ENCODE data around the gene CHMP1A. TPM values are rescaled to one million over a fixed set of nuclear protein-coding genes. Genes with fewer than 3 reads are reported as not detected.
"Not testable (repeated sequence)": the region's sequence is repeated elsewhere in the genome, so short reads cannot be mapped to it uniquely, and the experiment has no call there.

CHMP1A gene
- total RNA-seq, 1 donor from 2014 or later = 37.3 TPM

DNA sequence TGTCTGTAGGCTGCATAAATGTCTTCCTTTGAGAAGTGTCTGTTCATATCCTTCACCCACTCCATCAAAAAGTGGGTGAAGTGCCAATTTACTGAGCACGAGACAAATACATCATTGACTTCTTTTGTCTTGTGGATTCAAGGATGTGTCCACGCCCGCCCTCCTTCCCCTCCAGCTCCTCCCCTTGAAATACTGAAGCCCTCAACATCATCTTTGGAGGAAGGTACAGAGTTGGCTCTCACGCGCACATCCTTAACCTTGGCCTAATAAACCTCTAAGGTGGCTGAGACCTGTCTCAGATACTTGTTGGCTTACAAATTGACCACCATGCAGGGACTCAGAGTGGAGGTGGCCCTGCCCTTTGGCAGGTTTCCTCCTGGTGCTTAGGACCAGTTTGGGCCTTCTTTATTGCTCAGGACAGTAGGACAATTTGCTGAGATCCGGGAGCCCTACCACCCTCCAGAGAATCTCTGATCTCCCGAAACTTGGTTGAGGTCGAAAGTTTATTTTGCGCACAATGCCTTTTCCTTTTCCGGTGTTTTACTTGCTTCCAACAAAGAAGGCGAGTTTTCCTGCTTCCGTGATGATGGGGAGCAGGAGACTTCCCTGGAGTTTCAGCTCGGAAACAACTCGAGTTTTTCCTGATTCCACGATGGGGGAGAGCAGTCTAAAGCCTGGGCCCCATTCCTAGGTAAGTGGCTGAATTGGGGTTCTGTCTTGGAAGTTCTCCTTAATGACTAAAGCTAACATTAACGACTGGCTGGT, 14.9 kb upstream of the CHMP1A start:
- intact Hi-C loops (cut with micrococcal nuclease) = no loop called here
- H3K9me3 ChIP-seq (replicated peaks) = no peaks in the 10 kb centered on the region
- H3K4me3 ChIP-seq = peak overlapping the region; percentile 12
- H3K27me3 ChIP-seq (ENCODE audit: low read depth) = no peaks in the 10 kb centered on the region
- H3K36me3 ChIP-seq = no peaks in the 10 kb centered on the region
- peak overlapping the region; percentile 62 for H3K27ac ChIP-seq (replicated peaks)
- DNase-seq = no peak
- TF ChIP-seq, protein P1, sequence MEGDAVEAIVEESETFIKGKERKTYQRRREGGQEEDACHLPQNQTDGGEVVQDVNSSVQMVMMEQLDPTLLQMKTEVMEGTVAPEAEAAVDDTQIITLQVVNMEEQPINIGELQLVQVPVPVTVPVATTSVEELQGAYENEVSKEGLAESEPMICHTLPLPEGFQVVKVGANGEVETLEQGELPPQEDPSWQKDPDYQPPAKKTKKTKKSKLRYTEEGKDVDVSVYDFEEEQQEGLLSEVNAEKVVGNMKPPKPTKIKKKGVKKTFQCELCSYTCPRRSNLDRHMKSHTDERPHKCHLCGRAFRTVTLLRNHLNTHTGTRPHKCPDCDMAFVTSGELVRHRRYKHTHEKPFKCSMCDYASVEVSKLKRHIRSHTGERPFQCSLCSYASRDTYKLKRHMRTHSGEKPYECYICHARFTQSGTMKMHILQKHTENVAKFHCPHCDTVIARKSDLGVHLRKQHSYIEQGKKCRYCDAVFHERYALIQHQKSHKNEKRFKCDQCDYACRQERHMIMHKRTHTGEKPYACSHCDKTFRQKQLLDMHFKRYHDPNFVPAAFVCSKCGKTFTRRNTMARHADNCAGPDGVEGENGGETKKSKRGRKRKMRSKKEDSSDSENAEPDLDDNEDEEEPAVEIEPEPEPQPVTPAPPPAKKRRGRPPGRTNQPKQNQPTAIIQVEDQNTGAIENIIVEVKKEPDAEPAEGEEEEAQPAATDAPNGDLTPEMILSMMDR (IDR thresholded peaks at IDR 0.05; ENCODE audit: borderline replicate concordance) = no peak
- H3K4me1 ChIP-seq = no peaks in the 10 kb centered on the region

DNA sequence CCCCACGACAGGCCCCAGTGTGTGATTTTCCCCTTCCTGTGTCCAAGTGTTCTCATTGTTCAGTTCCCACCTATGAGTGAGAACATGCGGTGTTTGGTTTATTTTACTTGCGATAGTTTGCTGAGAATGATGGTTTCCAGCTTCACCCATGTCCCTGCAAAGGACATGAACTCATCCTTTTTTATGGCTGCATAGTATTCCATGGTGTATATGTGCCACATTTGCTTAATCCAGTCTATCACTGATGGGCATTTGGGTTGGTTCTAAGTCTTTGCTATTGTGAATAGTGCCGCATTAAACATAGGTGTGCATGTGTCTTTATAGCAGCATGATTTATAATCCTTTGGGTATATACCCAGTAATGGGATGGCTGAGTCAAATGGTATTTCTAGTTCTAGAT, 14.1 kb upstream of the CHMP1A start:
- H3K9me3 ChIP-seq (replicated peaks); intact Hi-C loops (cut with micrococcal nuclease); H3K4me1 ChIP-seq; H3K4me3 ChIP-seq; H3K27me3 ChIP-seq (ENCODE audit: low read depth); DNase-seq; H3K27ac ChIP-seq (replicated peaks); H3K36me3 ChIP-seq: not testable (repeated sequence)

DNA sequence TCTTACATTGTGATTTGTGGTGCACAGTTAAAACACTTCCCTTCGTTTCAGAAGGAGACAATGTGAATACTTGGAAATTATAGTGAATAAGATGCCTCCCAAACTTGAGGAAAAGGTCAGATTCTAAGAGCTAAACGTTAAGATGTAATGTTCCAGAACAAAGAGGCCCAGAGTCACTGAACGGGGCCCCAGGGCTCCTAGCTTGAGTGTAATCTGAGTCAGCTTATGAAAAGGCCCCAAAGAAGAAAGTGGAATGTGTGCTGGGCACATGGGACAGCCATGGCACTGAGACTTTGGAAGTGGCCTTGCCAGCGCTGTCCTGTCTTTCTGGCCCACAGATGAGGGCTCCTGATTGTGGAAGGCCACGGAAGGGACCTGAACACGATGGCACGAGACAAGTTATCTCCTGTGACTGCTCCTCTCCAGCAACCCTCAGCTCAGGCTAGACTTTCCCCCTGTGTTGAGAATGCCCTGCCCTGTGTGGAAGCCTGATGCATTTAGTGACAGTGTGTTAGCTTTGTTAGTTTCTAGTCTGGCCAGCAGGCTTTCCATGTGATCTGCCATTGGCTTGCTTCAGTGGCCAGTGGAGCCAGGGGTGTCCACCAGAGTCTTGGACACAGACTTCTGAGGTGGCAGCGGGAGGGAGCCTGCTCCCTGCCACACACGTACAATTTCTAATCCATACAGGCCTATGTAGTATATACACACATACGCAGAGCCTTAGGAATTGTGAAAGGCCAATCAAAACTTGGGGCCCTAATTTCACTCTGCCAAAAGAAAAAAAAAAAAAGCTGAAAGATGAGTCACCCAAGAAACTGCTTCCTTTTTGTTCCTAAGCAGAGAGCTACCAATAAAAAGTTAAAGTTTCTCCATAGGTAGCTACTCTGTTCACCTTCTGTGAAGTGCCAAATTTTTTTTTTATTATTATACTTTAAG, 13.3 kb upstream of the CHMP1A start:
- no peak overlapping the region for H3K27ac ChIP-seq (replicated peaks)
- H3K9me3 ChIP-seq (replicated peaks) = peaks cover 6% of the 10 kb centered on the region
- no peak for DNase-seq
- no peaks in the 10 kb centered on the region for H3K4me1 ChIP-seq
- H3K4me3 ChIP-seq = no peak overlapping the region
- TF ChIP-seq, protein P1 (IDR thresholded peaks at IDR 0.05; ENCODE audit: borderline replicate concordance) = no peak
- no peaks in the 10 kb centered on the region for H3K36me3 ChIP-seq
- H3K27me3 ChIP-seq (ENCODE audit: low read depth) = no peaks in the 10 kb centered on the region
- intact Hi-C loops (cut with micrococcal nuclease) = no loop called here

DNA sequence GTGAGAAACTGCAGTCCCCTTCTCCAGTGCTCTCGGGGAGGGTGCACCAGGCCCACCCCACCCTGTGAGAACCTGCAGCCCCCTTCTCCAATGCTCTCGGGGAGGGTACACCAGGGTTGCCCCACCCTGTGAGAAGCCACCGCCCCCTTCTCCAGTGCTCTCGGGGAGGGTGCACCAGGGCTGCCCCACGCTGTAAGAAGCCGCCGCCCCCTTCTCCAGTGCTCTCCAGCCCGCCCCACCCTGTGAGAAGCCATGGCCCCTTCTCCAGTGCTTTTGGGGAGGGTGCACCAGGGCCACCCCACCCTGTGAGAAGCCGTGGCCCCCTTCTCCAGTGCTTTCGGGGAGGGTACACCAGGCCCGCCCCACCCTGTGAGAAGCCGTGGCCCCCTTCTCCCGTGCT, 12.2 kb upstream of the CHMP1A start:
- no peaks in the 10 kb centered on the region for H3K4me1 ChIP-seq
- H3K36me3 ChIP-seq = no peaks in the 10 kb centered on the region
- no peak overlapping the region for H3K27ac ChIP-seq (replicated peaks)
- intact Hi-C loops (cut with micrococcal nuclease) = no loop called here
- no peak for DNase-seq
- H3K27me3 ChIP-seq (ENCODE audit: low read depth) = no peaks in the 10 kb centered on the region
- no peak overlapping the region for H3K4me3 ChIP-seq
- peaks cover 6% of the 10 kb centered on the region for H3K9me3 ChIP-seq (replicated peaks)
- TF ChIP-seq, protein P1 (IDR thresholded peaks at IDR 0.05; ENCODE audit: borderline replicate concordance) = no peak

DNA sequence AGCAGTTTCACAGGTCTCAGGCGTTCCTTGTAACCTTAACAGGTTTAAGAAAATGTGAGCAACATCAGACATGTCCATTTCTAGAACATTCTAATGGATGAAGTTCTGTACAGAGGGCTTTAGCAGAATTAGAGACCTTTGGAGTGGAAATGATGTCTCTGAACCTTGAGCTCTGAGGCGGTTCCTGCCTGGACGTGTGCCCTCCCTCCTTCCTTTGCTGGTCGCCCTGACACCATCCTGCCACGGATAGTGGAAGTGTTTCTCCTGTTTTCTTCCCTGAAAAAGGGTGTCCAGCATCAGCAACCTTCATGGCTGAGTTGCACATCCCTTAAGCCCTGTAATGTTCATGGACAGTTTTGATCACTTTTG, 11.3 kb upstream of the CHMP1A start:
- peaks cover 5% of the 10 kb centered on the region for H3K36me3 ChIP-seq
- no peak for DNase-seq
- intact Hi-C loops (cut with micrococcal nuclease) = no loop called here
- peaks cover 6% of the 10 kb centered on the region for H3K9me3 ChIP-seq (replicated peaks)
- TF ChIP-seq, protein P1 (IDR thresholded peaks at IDR 0.05; ENCODE audit: borderline replicate concordance) = no peak
- H3K4me3 ChIP-seq = no peak overlapping the region
- H3K27ac ChIP-seq (replicated peaks) = no peak overlapping the region
- no peaks in the 10 kb centered on the region for H3K27me3 ChIP-seq (ENCODE audit: low read depth)
- H3K4me1 ChIP-seq = no peaks in the 10 kb centered on the region

DNA sequence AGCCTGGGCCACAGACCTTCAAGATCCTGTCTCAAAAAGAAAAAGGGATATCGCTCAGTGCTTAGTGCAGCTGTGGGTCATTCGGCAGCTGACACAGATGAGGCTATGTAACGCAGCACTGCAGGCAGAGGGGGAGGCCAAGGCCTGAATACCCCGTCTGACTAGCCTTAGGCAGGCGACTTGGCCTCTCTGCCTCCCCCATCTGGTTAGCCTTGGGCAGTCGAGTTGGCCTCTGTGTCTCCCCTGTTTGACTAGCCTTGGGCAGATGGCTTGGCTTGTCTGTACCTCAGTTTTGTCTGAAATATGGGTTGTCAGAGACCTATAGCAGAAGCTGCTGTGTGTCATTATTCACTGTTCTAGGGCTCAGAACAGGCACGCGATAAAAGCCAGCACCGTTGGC, 10.1 kb upstream of the CHMP1A start:
- Histone ChIP-seq H3K4me3 (no peak overlapping the region), H3K4me1 (no peaks in the 10 kb centered on the region), H3K27me3 (ENCODE audit: low read depth) (no peaks in the 10 kb centered on the region), H3K27ac (replicated peaks) (no peak overlapping the region), H3K36me3 (peaks cover 8% of the 10 kb centered on the region), H3K9me3 (replicated peaks) (peaks cover 6% of the 10 kb centered on the region)
- DNase-seq = no peak
- TF ChIP-seq, protein P1 (IDR thresholded peaks at IDR 0.05; ENCODE audit: borderline replicate concordance) = no peak
- intact Hi-C loops (cut with micrococcal nuclease) = no loop called here

DNA sequence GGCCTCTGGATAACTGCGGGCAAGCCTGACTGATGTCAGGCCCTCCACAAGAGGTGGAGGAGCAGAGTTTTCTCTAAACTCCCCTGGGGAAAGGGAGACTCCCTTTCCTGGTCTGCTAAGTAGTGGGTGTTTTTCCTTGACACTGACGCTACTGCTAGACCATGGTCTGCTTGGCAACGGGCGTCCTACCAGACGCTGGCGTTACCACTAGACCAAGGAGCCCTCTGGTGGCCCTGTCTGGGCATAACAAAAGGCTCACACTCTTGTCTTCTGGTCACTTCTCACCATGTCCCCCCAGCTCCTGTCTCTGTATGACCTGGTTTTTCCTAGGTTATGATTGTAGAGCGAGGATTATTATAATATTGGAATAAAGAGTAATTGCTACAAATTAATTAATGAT, 9.5 kb upstream of the CHMP1A start:
- H3K4me3 ChIP-seq; H3K4me1 ChIP-seq; H3K27ac ChIP-seq (replicated peaks); DNase-seq; H3K9me3 ChIP-seq (replicated peaks); H3K36me3 ChIP-seq; H3K27me3 ChIP-seq (ENCODE audit: low read depth); intact Hi-C loops (cut with micrococcal nuclease): not testable (repeated sequence)

DNA sequence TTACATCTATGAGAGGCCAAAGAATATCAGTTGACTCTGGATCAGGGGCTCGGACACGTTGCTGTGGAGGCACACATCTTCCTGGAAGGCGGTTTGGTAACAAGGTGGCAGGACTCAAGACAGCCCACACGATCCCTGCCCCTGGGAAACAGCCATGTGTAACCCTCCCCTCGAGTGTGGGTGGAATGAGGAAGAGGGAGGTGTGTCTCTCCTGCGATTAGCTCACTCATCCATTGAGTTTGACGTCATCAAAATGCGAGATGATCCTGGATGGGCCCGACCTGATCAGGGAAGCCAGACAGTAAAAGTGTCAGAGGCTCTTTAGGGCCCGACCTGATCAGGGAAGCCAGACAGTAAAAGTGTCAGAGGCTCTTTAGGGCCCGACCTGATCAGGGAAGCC, 6.7 kb upstream of the CHMP1A start:
- intact Hi-C loops (cut with micrococcal nuclease); H3K27ac ChIP-seq (replicated peaks); H3K9me3 ChIP-seq (replicated peaks); H3K4me3 ChIP-seq; H3K27me3 ChIP-seq (ENCODE audit: low read depth); DNase-seq: not testable (repeated sequence)
- peaks cover 10% of the 10 kb centered on the region for H3K4me1 ChIP-seq
- peaks cover 22% of the 10 kb centered on the region for H3K36me3 ChIP-seq

Data from left ventricle myocardium inferior (tissue), 1 donor.